HT1080 (cell line): ENCODE data around the gene C16orf54. TPM values are rescaled to one million over a fixed set of nuclear protein-coding genes. Genes with fewer than 3 reads are reported as not detected.
"Not testable (repeated sequence)": the region's sequence is repeated elsewhere in the genome, so short reads cannot be mapped to it uniquely, and the experiment has no call there.

ENCODE experiments used
- DNase-seq: peaks from one replicate; pipeline ENCODE4 v3.0.0-alpha.2; 2015; ENCODE audit warnings: low read depth
- total RNA-seq: library from RNA; depleted of rRNA; stranded (reverse); fragments of >200 nt; shearing (Covaris generic); gene quantifications from 2 replicates; pipeline ENCODE4 v1.2.3, GENCODE V29; 2014

The C16orf54 gene
- total RNA-seq, 1 experiment from 2014 or later: 1.5 TPM

DNA sequence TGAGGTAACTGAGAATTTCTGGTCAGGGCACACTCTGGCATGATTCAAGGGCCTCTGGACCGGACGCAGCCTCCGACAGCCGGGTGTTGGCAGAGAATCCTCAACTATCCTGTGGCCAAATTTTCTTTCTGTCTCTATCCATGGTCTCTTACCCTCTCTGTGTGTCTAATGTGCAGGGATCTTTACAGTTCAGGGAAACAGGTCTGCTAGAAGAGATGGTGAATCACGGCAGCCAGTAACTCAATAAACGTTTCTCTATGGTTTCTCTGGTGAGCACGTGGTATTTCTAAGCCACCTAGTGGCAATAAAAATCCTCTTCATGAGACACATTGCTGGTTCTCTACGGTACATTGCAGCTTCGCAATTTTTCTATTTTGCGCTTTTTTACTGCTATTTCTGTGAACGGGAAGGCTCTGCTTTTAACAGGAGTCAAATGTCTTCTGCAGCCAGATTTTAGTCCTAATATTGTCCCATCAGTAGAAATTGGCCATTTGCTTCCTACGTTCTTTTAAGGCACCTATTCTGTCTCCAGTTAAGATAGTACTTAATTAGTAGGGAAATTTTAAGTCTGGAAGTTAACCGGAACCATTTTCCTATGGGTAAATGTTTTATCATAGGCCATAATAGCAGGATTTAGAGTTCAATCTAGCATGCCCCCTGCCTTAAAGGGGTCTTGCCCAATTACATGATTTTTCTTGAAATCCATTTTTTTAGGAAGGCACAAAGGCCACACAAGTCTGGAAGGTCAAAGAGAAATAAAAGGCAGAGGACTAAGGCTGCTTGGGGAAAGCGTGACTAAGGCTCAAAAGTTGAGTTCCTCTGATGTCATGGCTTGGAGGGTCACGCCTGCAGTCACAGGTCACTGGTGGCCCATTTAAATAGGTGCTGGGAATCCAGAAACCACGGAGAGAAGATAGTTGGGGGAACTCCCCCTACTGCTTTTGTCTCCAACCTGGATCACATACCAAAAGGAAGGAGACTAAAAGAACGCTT lies 35.3 kb downstream of the C16orf54 start:
- peak; percentile 53 for DNase-seq

DNA sequence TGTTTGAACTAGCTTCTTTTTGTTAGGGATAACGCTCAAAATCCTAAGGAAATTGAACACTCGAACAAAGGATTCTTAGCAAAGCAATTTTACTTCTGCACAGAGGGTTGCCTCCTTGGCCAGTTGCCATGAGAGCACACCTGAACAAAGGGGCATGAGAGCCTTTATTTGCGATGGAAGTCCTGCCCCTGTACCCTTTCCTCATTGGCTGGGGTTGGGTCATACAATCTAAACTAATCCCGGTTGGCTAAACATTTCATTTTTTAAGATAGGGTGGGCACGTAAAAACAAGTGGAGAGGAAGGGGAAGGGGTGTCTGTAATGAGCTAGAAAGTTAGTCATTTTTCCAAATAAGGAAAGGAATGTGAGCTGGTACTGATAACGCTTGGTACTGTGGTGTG lies 36.1 kb downstream of the C16orf54 start:
- not testable (repeated sequence) for DNase-seq

DNA sequence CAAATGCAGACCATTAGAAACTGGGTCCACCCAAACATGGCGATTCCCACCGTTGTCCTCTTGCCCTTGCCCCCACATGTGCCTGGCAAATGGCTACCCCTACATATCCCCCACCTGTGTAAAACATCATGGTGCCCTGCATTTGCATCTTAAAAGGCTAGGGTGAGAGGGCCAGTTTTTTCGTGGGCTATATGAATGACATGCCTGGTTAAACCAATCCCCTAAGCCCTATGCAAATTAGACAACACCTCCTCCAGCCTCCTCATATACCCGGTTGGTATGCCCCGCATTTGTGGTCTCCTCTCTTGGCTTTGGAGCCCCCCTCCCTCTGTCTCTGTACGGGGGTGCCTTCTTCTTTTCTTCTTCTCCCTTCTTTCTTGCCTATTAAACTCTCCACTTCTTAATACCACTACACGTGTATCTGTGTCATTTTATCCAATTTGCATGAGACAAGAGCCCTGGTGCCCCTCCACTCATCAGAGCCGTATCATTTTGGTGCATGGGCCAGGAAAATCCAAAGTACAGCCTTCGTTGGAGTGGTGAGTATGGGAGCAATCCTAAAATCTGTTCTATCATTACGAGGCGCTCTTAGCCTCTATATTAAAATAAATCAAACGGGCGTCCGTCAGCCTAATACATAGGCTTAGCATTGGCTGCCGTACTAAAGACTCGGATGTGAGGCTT lies 36.7 kb downstream of the C16orf54 start:
- DNase-seq: no peak

DNA sequence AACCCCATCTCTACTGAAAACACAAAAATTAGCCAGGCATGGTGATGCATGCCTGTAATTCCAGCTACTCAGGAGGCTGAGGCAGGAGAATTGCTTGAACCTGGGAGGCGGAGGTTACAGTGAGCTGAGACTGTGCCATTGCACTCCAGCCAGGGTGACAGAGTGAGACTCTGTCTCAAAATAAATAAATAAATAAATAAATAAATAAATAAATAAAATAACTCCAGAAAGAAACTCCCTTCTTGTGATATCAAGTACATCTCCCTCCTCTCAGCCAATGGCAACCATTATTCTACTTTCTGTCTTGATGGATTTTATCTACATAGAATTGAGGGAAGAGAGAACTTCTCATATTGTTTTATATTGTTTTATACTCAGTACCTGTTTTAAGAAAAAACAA lies 38.6 kb downstream of the C16orf54 start:
- not testable (repeated sequence) for DNase-seq

DNA sequence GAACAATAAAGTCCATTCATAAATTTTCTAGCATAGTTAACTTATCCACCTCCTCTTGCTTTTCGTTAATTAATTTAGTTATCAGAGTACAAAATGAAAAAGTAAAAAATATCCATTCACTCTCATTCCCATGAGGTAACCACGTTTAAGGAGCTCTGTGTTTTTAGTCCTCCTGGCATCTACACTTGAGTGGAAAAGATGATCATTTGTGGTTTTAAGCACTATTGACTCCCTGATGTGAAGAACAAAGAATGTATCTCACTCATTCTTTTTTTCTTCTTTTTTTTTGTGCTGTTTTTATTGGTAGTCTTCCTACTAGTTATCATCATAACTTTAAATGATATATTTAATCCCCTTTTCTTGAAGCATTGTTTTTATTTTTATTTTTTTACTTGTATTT lies 40.8 kb downstream of the C16orf54 start:
- no peak for DNase-seq

DNA sequence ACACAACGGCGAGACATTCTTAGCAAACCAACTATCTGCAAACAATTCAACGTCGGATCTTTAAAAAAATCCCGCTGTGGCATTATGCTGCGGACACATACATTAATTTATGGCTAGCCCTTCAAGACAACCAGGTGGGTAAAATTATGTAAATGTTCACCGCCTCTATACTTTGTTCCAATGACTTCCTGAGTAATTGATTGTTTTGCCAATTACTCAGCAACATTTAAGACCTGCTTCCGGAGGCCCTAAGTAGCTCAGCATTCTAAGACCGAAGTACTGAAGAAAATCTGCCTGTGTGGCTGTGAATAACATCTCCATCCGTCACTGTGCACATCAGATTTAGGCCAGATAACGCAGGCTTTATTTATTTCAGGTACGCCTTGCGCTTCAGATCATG lies 43.5 kb downstream of the C16orf54 start:
- DNase-seq: no peak

DNA sequence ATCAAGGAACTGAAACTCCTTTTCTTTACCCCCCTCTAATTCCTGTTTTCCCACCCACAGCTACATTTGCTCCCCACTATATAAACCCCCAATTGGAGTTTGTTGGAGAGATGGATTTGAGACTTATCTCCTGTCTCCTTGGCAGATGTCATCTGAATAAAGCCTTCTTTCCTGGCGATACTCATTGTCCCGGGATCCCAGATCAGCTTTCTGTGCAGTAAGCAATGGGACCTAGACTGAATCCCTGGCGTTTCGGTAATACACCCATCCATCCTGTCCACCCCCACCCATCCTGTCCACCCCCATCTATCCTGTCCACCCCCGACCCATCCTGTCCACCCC lies 44.6 kb downstream of the C16orf54 start:
- DNase-seq: no peak

DNA sequence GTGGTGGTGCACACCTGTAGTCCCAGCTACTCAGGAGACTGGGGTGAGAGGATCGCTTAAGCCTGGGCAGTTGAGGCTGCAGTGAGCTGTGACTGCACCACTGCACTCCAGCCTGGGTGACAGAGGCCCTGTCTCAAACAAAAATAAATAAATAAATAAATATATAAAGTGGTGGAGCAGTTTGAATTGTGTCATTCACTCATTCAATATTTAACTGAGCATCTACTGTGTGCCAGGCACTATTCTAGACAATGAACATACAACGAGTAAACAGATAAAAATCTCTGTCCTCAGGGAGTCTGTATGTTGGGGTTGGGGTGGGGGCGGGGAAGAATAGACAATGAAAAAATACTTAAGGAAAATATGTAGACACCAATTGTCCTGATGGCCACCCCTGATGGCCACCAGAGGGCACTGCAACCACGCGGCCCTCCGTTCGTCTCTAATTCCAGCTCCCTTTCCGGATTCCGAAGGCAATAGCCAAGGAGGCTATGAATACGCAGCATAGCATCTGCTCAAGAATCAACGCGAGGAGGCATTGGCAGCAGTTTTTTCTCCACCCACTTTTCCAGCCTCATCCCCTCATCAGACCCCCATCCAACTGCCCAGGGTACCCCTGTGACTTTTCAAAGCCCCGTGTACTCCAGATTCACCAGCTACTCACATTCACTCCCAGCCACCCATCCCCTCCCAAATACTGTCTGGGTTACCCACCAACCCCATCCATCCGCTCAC lies 45.4 kb downstream of the C16orf54 start:
- peak; percentile 83 for DNase-seq

DNA sequence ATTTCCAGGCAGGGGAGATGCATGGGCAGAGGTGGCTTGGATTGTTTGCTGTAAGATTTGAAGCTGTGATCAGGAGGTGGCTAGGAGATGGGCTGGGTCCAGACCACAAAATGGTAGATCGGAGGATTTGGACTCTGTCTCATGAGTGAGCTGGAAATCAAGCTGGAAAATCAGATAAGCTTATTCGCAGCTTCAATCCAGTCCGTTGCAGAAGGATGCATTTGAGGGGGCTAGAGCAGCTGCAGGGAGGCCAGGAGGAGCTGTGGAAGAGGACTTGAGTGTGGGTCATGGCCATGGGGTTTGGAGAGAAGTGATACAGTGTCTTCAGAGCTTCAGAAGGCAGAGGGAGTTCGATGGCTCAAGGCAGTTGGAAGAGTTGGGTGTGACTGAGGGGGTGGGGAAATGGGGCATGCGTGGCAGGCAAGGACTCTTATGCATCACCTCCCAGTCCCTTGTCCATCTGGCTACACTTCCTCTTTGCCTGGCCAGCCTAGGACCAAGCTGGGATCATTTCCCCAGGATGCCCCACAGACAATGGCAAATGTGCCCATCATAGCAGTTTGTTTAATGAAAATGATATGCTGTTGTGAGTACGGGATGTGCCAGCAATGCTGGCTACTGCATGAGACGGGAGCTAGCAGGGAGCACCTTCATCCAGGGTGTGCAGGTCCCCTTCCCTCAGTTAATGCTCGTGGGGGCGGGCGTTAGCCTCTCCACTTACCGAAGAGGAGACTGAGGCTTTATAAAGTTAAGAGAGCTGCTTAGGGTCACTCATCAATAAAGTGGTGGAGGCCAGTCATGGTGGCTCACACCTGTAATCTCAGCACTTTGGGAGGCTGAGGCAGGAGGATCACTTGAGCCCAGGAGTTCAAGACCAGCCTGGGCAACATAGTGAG lies 46.2 kb downstream of the C16orf54 start:
- no peak for DNase-seq

DNA sequence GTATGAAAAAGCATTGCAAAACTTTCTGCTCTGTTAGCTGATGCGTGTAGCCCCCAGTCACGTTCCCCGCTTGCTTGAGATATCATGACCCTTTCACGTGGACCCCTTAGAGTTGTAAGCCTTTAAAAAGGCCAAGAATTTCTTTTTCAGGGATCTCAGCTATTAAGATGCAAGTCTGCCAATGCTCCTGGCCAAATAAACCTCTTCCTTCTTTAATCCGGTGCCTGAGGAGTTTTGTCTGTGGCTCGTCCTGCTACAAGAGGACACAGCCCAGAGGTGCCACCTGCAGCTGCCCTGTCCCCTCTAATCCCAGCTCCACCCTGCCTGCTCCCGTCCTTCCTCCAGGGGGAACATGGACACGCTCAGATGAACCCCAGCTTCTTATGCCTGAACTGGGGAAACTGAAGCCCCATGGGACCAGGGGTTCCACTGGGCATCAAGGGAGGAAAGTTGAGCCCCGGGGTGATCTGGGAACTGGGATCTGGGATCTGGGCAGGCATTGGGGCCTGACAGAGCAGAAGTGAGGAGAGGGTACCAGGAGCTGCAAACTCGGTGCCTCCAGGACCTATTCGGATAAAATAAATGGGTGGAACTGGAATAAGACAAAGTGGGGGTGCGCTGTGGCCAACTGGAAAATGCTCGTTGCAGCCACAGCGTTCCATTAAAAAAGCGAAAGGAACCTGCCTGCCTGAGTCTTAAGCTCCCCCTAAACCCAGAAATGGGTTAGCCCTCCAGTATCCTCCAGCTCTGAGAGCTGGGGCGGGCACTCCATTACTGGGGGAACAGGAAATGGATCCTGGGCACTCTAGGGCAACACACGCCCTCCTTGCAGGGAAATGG lies 47.1 kb downstream of the C16orf54 start:
- DNase-seq: no peak

DNA sequence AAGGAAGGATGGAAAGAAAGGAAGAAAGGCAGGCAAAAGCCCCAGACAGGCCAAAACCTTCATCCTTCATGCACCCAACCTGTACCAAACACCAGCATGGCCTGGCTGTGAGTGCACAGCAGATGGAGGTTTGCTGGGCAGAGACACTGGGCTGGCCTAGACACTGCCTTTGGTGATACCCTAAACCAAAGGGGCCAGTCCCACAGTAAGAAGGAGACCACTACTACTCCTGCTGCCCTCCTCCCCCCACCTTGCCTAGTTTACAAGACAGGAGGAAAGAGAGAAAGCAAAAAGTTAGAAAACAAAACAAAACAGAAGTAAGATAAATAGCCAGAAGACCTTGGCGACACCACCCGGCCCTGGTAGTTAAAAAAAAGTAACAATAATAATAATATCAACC lies 47.7 kb downstream of the C16orf54 start:
- no peak for DNase-seq

DNA sequence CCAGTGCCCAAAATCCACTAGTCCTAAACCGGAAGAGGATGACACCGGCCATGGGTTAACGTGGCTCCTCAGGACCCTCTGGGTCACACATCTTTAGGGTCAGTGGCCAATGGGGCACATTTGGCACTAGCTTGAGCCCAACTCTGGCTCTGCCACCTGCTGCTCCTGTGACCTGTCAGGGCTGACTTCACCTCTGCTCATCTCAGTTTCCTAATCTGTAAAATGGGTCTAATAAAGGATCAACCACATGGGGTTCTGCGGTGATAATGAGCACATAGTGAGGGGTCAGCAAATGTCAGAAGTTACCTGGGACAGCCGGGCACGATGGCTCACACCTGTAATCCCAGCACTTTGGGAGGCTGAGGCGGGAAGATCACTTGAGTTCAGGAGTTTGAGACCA lies 48.4 kb downstream of the C16orf54 start:
- no peak for DNase-seq

DNA sequence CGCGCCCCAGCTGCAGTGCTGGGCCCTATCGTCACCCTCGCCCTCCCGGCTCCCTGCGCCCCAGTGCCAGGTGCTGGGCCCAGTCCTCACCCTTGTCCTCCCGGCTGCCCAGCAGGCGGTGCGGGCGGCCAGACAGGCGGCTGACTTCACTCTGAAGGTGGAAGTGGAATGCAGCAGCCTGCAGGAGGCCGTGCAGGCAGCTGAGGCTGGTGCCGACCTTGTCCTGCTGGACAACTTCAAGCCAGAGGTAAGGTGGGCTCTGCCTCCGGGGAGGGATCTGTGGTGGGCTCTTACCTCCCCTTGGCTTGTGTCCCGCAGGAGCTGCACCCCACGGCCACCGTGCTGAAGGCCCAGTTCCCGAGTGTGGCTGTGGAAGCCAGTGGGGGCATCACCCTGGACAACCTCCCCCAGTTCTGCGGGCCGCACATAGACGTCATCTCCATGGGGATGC lies 48.9 kb downstream of the C16orf54 start:
- DNase-seq: no peak

DNA sequence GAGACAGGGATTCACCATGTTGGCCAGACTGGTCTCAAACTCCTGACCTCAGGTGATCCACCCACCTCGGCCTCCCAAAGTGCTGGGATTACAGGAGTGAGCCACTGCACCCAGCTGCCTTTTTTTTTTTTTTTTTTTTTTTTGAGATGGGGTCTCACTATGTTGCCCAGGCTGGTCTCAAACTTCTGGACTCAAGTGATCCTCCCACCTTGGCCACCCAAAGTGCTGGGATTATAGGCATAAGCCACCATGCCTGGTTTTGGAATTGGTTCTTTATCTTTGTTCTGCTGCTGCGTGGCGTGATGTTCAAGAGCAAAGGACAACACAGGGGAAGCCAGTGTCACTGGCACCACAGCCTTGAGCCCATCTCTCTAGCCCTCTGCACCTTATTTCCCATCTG lies 50.1 kb downstream of the C16orf54 start:
- not testable (repeated sequence) for DNase-seq

DNA sequence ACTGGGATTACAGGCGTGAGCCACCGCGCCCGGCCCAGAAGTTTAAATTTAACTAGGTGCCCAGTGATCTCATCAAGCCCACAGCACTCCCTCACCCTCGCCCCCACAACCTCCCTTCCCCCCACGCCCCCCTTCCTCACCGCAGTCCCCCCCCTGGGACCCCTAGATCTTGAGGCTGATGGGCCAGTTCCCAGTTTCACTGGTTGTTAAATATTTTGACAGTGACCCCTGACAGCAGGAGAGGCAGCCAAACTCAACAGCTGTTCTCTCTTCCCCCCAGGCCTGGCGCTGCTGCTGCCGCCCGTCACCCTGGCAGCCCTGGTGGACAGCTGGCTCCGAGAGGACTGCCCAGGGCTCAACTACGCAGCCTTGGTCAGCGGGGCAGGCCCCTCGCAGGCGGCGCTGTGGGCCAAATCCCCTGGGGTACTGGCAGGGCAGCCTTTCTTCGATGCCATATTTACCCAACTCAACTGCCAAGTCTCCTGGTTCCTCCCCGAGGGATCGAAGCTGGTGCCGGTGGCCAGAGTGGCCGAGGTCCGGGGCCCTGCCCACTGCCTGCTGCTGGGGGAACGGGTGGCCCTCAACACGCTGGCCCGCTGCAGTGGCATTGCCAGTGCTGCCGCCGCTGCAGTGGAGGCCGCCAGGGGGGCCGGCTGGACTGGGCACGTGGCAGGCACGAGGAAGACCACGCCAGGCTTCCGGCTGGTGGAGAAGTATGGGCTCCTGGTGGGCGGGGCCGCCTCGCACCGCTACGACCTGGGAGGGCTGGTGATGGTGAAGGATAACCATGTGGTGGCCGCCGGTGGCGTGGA lies 51.2 kb downstream of the C16orf54 start:
- no peak for DNase-seq

DNA sequence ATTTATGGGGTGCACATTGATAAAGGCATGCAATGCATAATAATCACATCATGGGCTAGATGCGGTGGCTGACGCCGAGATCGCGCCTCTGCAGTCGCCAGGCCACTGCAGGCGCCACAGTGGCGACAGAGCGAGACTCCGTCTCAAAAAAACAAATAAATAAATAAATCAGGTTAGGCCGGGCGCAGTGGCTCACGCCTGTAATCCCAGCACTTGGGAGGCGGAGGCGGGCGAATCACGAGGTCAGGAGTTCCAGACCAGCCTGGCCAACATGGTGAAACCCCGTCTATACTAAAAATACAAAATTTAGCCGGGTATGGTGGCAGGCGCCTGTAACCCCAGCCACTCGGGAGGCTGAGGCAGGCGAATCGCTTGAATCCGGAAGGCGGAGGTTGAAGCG lies 53.2 kb downstream of the C16orf54 start:
- not testable (repeated sequence) for DNase-seq
